CD4-positive, alpha-beta T cell treated with Interleukin-21 for 1 hour (primary cell): ENCODE measurements around the gene PBX2.

Experiments used
- DNase-seq: peaks from one replicate; pipeline ENCODE4 v3.0.0-alpha.2; 2020

Gene PBX2

GRCh38 chr6:32168807-32169591 is 21.0 kb downstream of the PBX2 start:
- DNase-seq = no peak

- DNase-seq = no peak
These were observed 21.7 kb downstream of the PBX2 start for GRCh38 chr6:32168350-32168749.

- no peak for DNase-seq
These were observed 22.2 kb downstream of the PBX2 start for GRCh38 chr6:32167761-32168262.

DNA sequence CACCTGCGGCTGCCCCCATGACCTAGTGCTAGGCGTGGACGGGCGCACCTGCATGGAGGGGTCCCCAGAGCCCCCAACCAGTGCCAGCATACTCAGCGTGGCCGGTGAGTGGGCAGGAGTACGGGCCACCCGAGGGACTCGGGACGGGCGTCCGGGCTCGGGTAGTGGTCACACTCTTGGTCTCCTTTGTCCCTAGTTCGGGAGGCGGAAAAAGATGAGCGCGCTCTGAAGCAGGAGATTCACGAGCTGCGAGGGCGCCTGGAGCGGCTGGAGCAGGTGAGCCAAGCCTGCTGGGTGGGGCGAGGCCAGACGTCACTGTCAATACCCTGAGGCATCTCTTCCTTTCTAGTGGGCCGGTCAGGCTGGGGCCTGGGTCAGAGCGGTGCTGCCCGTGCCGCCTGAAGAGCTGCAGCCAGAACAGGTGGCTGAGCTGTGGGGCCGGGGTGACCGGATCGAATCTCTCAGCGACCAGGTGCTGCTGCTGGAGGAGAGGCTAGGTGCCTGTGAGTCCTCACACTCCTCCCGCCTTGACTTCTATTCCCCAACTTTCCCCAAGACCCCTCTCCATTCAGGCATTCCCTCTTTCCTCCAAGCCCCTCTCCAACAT is 22.7 kb downstream of the PBX2 start:
- no peak for DNase-seq

DNA sequence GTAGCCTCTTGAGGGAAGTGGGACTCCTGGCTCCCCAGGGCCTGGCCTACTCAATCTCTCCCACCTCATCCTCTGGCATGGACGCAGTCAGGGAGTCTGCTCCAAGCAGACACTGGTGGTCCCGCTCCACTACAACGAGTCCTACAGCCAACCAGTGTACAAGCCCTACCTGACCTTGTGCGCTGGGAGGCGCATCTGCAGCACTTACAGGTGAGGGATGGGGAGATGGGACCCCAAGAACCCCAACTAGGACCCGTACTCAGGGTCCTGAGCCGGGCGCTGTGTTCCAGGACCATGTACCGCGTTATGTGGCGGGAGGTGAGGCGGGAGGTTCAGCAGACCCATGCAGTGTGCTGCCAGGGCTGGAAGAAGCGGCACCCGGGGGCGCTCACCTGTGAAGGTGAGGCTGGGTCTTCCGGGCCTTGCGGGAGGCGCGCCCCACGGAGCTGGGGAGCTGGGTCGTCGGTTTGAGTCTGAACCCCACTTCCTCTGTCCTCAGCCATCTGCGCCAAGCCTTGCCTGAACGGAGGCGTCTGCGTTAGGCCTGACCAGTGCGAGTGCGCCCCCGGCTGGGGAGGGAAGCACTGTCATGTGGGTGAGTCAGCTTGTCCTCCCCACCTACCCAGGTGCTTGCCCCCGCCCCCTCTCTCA is 23.5 kb downstream of the PBX2 start:
- DNase-seq = no peak

DNA sequence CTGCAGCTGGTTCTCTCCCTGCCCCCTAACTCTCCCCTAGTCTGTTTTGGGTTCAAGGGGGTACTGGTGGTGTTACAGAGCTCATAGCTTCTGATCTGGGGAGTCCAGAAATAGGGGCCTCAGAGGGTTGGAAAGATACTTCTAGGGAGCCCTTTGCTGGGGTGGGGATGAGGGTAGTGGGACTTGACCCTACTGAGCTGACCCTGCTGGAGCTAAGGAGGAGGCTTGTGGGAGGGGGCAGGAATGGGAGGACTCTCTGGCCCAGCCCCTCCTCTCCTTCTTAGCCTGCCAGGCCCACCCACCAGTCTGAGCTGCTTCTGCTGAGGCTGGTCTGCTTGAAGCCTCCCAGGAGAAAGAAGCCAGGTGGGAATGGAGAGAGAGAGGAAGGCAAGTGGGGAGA is 25.7 kb downstream of the PBX2 start, which contains the start of gene EGFL8:
EGFL8 (plus strand) TSS at position 301 of the 400 bp plus-strand sequence. CDS start 1,571 bp downstream, outside the sequence.
- no peak for DNase-seq

- no peak for DNase-seq
These were observed 26.3 kb downstream of the PBX2 start for GRCh38 chr6:32163559-32164258.

- DNase-seq = no peak
These were observed 31.9 kb downstream of the PBX2 start for GRCh38 chr6:32158052-32158451.

GRCh38 chr6:32156891-32157290 is 33.1 kb downstream of the PBX2 start:
- DNase-seq = no peak

DNA sequence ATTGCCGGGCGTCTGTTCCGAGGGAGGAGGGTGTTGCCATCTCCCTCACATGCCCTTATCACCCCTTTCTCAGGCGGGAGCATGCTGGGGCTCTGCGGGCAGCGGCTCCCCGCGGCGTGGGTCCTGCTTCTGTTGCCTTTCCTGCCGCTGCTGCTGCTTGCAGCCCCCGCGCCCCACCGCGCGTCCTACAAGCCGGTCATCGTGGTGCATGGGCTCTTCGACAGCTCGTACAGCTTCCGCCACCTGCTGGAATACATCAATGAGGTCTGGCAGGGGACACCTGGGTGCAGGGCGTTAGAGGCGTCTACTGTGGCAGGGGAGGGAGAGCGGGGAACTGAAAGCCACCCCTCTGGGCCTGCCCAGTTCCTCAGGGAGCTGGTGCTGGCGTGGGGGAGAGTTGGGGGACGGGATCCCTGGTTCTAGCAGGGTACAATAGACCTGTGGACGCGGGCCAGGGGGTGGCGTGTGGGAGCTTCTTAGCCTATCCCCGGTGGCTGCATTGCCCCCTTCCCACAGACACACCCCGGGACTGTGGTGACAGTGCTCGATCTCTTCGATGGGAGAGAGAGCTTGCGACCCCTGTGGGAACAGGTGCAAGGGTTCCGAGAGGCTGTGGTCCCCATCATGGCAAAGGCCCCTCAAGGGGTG is 35.4 kb downstream of the PBX2 start:
- peak; percentile 79 for DNase-seq

- peak; percentile 84 for DNase-seq
These were observed 36.2 kb downstream of the PBX2 start, which contains the start of gene PPT2 for GRCh38 chr6:32153564-32154513. Gene PPT2, plus strand, starts transcription at chr6:32154141. Its CDS starts 454 bp downstream, at chr6:32154595.

GRCh38 chr6:32152769-32153563 is 37.0 kb downstream of the PBX2 start:
- no peak for DNase-seq

DNA sequence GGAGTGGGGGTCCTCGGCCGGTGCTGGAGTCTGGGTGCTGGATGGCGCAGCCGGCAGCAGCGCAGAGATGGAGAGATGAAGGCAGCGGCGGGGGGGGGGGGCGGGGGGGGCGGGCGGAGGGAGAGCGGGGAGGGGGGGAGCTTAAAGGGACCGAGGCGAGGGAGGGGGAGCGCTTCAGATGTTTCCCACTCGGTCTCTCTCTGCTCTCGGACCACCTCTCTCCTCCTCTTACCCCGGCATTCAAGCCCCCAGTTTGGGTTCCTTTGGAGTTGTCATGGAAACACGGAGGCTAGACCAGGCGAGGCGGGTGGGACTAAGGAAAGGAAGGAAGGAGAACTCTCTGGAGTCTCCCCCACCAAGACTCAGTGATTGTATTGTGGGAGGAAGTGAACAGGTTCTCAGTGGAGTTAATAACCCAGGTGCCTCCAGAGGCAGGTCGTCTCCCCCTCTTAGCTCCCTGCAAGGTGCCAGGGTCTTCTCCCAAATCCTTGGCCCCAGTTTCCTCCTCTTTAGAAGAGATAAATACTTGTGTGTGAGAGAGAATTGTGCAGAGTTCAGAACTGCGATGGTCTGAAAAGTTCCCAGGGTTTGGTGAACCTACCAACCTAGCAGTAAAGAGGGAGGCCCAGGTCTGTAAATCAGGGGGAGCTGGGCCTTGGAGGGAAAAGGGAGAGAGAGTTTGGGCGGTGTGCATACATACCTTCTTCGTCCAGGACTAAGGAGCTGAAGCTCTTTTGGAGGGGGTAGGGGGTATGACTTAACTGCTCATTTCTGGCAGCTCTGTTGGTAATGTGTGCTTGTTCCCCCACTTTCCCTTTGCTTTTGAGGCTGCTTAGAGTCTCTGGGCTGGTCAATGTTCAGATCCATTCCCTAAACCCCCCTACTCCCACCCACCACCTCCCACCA is 37.9 kb downstream of the PBX2 start, which contains the start of gene PRRT1:
PRRT1 (minus strand) TSS at position 77 of the 906 bp plus-strand sequence. CDS start 112 bp downstream, outside the sequence.
- DNase-seq = no peak

DNA sequence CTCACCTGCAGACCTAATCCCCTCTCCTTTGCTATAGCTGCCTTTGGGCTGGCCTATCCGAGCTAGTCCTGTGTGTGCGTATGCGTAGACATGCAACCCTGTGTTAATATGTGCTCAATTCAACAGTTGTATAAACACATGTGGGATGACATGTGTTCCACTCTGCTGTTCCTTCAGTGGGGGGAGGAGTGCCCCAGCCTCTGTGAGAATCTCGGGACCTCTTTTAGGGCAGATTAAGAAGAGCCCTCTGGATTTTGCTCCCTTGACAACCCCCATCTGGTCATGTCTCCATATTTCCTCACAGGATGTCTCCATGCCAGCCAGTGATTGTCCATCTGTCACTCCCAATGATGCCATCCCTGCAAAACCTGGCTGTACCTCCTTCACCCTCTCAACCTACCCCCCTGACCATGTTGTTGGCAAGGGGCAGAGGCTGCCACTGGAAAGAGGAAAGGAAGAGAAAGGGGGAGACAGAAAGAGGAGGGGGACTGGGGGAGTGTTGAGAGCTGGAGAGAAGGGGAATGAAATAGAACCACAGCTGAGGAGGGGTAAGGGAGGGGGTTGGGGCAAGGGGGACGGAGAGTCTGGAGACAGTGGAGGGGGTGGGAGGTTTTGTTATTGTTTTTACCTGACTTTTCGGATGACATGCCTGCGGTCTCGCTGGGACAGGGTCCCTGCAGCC is 38.7 kb downstream of the PBX2 start:
- no peak for DNase-seq

GRCh38 chr6:32149932-32150870 is 39.8 kb downstream of the PBX2 start:
- no peak for DNase-seq

- no peak for DNase-seq
These were observed 40.8 kb downstream of the PBX2 start for GRCh38 chr6:32149092-32149755.
